Neural progenitor cell (in vitro differentiated cells): Measurements from ENCODE around the gene SLC22A23. TPM values are rescaled to one million over a fixed set of nuclear protein-coding genes. Genes with fewer than 3 reads are reported as not detected.

Experiments
- DNase-seq: peaks from one replicate; pipeline ENCODE4 v3.0.0-alpha.2; 2016; ENCODE audit warnings: low spot score
- H2AFZ ChIP-seq: fragments of 200-600 bp; sonication (generic); replicated peaks from 2 replicates; pipeline ENCODE4 v1.6.1; 2016; ENCODE audit warnings: antibody characterized with exemption
- H3F3A ChIP-seq: fragments of 200-600 bp; sonication (generic); 2 replicates; pipeline ENCODE4 v1.6.1; 2016; ENCODE audit warnings: antibody characterized with exemption, low read depth
- H3K27ac ChIP-seq: fragments of 200-600 bp; sonication (generic); 2 replicates; pipeline ENCODE4 v1.5.1; 2016; ENCODE audit warnings: mild to moderate bottlenecking
- H3K27me3 ChIP-seq: fragments of 200-600 bp; sonication (generic); 2 replicates; pipeline ENCODE4 v1.6.1; 2016; ENCODE audit warnings: mild to moderate bottlenecking, moderate library complexity
- H3K36me3 ChIP-seq: fragments of 200-600 bp; sonication (generic); 2 replicates; pipeline ENCODE4 v1.5.1; 2016
- H3K4me1 ChIP-seq: fragments of 200-600 bp; sonication (generic); 2 replicates; pipeline ENCODE4 v1.6.1; 2016; ENCODE audit warnings: mixed run types
- H3K4me2 ChIP-seq: fragments of 200-600 bp; sonication (generic); 2 replicates; pipeline ENCODE4 v1.6.1; 2016
- H3K4me3 ChIP-seq: fragments of 200-600 bp; sonication (generic); 2 replicates; pipeline ENCODE4 v1.5.1; 2016
- H3K79me2 ChIP-seq: fragments of 200-600 bp; sonication (generic); 2 replicates; pipeline ENCODE4 v1.6.1; 2016; ENCODE audit warnings: low read depth
- H3K9ac ChIP-seq: fragments of 200-600 bp; sonication (generic); 2 replicates; pipeline ENCODE4 v1.6.1; 2016
- H3K9me3 ChIP-seq: fragments of 200-600 bp; sonication (generic); 2 replicates; pipeline ENCODE4 v1.5.1; 2016; ENCODE audit warnings: low read depth
- H4K20me1 ChIP-seq: fragments of 200-600 bp; sonication (generic); 2 replicates; pipeline ENCODE4 v1.6.1; 2016; ENCODE audit warnings: low read depth
- H3K27ac Mint-ChIP-seq: 3 replicates; pipeline ENCODE4 v1.8.0; 2021; ENCODE audit warnings: mixed read lengths
- H3K27me3 Mint-ChIP-seq: 2 replicates; pipeline ENCODE4 v1.8.0; 2022; ENCODE audit warnings: low read depth, mild to moderate bottlenecking, inconsistent platforms, moderate library complexity, mixed read lengths; ENCODE audit not compliant: insufficient read depth
- H3K36me3 Mint-ChIP-seq: 3 replicates; pipeline ENCODE4 v1.8.0; 2021; ENCODE audit warnings: mixed read lengths
- H3K4me1 Mint-ChIP-seq: 3 replicates; pipeline ENCODE4 v1.8.0; 2021; ENCODE audit warnings: mixed read lengths
- H3K4me3 Mint-ChIP-seq: 3 replicates; pipeline ENCODE4 v1.8.0; 2021; ENCODE audit warnings: mild to moderate bottlenecking, moderate library complexity, mixed read lengths
- H3K9me3 Mint-ChIP-seq: 3 replicates; pipeline ENCODE4 v1.8.0; 2020; ENCODE audit warnings: mixed read lengths
- CTCF ChIP-seq: fragments of 200-600 bp; sonication (generic); IDR thresholded peaks from 2 replicates; pipeline ENCODE4 v1.5.1; 2017; ENCODE audit warnings: antibody characterized with exemption, mild to moderate bottlenecking
- EZH2 ChIP-seq: fragments of 200-600 bp; sonication (generic); IDR thresholded peaks from 2 replicates; pipeline ENCODE4 v1.6.1; 2017; ENCODE audit warnings: antibody characterized with exemption, mild to moderate bottlenecking, moderate library complexity
- EZH2phosphoT487 ChIP-seq: fragments of 200-600 bp; sonication (generic); IDR thresholded peaks from 2 replicates; pipeline ENCODE4 v1.6.1; 2017; ENCODE audit warnings: antibody characterized with exemption
- total RNA-seq: library from RNA; depleted of rRNA; stranded (reverse); fragments of >200 nt; gene quantifications from 2 replicates; pipeline ENCODE4 v1.2.3, GENCODE V29; 2015; ENCODE audit warnings: low replicate concordance

SLC22A23 gene
- total RNA-seq, 1 donor from 2014 or later: 0.99 TPM

- H3K27ac Mint-ChIP-seq: peak overlapping the region; percentile 29
- Histone ChIP-seq H2AFZ (no peak overlapping the region), H3K4me2 (no peak overlapping the region), H3K27me3 (no peaks in the 10 kb centered on the region), H3K9ac (no peak overlapping the region), H4K20me1 (no peaks in the 10 kb centered on the region), H3K9me3 (no peaks in the 10 kb centered on the region), H3K4me1 (peaks cover 9% of the 10 kb centered on the region), H3K36me3 (no peaks in the 10 kb centered on the region), H3K27ac (no peak overlapping the region), H3K79me2 (no peaks in the 10 kb centered on the region), H3K4me3 (no peak overlapping the region), H3F3A (no peaks in the 10 kb centered on the region)
- peaks cover 3% of the 10 kb centered on the region for H3K36me3 Mint-ChIP-seq
- no peak for DNase-seq
- TF ChIP-seq EZH2phosphoT487: no peak
- TF ChIP-seq EZH2: no peak
- no peak for TF ChIP-seq CTCF
- no peak overlapping the region for H3K4me3 Mint-ChIP-seq
- H3K4me1 Mint-ChIP-seq: peaks cover 59% of the 10 kb centered on the region
- H3K9me3 Mint-ChIP-seq: no peaks in the 10 kb centered on the region
- peaks cover 5% of the 10 kb centered on the region for H3K27me3 Mint-ChIP-seq
These were observed 79.1 kb downstream of the SLC22A23 start for GRCh38 chr6:3377536-3378397.

GRCh38 chr6:3376893-3377535, 79.8 kb downstream of the SLC22A23 start:
- Histone ChIP-seq H3K27me3 (no peaks in the 10 kb centered on the region), H2AFZ (no peak overlapping the region), H3F3A (no peaks in the 10 kb centered on the region), H3K36me3 (no peaks in the 10 kb centered on the region), H4K20me1 (no peaks in the 10 kb centered on the region), H3K4me1 (peaks cover 9% of the 10 kb centered on the region), H3K9me3 (no peaks in the 10 kb centered on the region), H3K9ac (no peak overlapping the region), H3K4me3 (no peak overlapping the region), H3K4me2 (no peak overlapping the region), H3K27ac (no peak overlapping the region), H3K79me2 (no peaks in the 10 kb centered on the region)
- H3K36me3 Mint-ChIP-seq: peaks cover 3% of the 10 kb centered on the region
- no peak for DNase-seq
- H3K4me3 Mint-ChIP-seq: no peak overlapping the region
- H3K27me3 Mint-ChIP-seq: peaks cover 5% of the 10 kb centered on the region
- H3K9me3 Mint-ChIP-seq: no peaks in the 10 kb centered on the region
- H3K4me1 Mint-ChIP-seq: peaks cover 57% of the 10 kb centered on the region
- TF ChIP-seq CTCF (no peak), EZH2phosphoT487 (no peak), EZH2 (no peak)
- H3K27ac Mint-ChIP-seq: no peak overlapping the region

- Histone ChIP-seq H4K20me1 (no peaks in the 10 kb centered on the region), H2AFZ (no peak overlapping the region), H3K4me1 (peaks cover under 1% of the 10 kb centered on the region), H3K27ac (no peak overlapping the region), H3K36me3 (no peaks in the 10 kb centered on the region), H3K4me3 (no peak overlapping the region), H3F3A (no peaks in the 10 kb centered on the region), H3K79me2 (no peaks in the 10 kb centered on the region), H3K27me3 (no peaks in the 10 kb centered on the region), H3K9me3 (no peaks in the 10 kb centered on the region), H3K4me2 (no peak overlapping the region), H3K9ac (no peak overlapping the region)
- Mint-ChIP-seq H3K4me3 (no peak overlapping the region), H3K27ac (no peak overlapping the region), H3K9me3 (no peaks in the 10 kb centered on the region), H3K27me3 (peaks cover 5% of the 10 kb centered on the region), H3K36me3 (peaks cover 4% of the 10 kb centered on the region), H3K4me1 (peaks cover 52% of the 10 kb centered on the region)
- no peak for DNase-seq
- no peak for TF ChIP-seq CTCF
- TF ChIP-seq EZH2phosphoT487: no peak
- no peak for TF ChIP-seq EZH2
These were observed 80.8 kb downstream of the SLC22A23 start for GRCh38 chr6:3376064-3376463.
